Measurements from ENCODE around the gene ACACB. TPM values are rescaled to one million over a fixed set of nuclear protein-coding genes. Genes with fewer than 3 reads are reported as not detected.

Gene ACACB
- total RNA-seq, 1 experiment from 2014 or later = 1.0 TPM

GRCh38 chr12:109212460-109213115 is 96.2 kb downstream of the ACACB start:
- no peak overlapping the region for H3K4me3 Mint-ChIP-seq (ENCODE audit: unreplicated experiment)
- no peaks in the 10 kb centered on the region for H3K4me1 Mint-ChIP-seq (ENCODE audit: insufficient read depth, unreplicated experiment)
- intact Hi-C loops (cut with micrococcal nuclease) = no loop called here
- ChIA-PET POLR2A (no interaction called here), CTCF (interaction anchor here (0.7 to 1.2 kb wide), 2 partner anchors 8 to 143 kb away, joined by 3 to 4 read pairs; no protein-coding TSS in a partner anchor)
- no peak for DNase-seq (ENCODE audit: unreplicated experiment)
- no peaks in the 10 kb centered on the region for H3K27me3 Mint-ChIP-seq (ENCODE audit: insufficient read depth, unreplicated experiment)
- BruUV-seq (replicated peaks) = no TSS peak
- H3K36me3 Mint-ChIP-seq (ENCODE audit: insufficient read depth, unreplicated experiment) = peaks cover 6% of the 10 kb centered on the region
- TF ChIP-seq CTCF (IDR thresholded peaks at IDR 0.05; ENCODE audit: unreplicated experiment) = no peak
- no peaks in the 10 kb centered on the region for H3K9me3 Mint-ChIP-seq (ENCODE audit: unreplicated experiment)
- H3K27ac Mint-ChIP-seq (ENCODE audit: low read depth, unreplicated experiment) = no peak overlapping the region

GRCh38 chr12:109214131-109214530 is 97.7 kb downstream of the ACACB start:
- CTCF ChIA-PET = interaction anchor here (0.6 to 1.2 kb wide), 2 partner anchors 101 to 176 kb away, joined by 3 to 4 read pairs; no protein-coding TSS in a partner anchor
- no peak for TF ChIP-seq CTCF (IDR thresholded peaks at IDR 0.05; ENCODE audit: unreplicated experiment)
- Mint-ChIP-seq H3K4me3 (ENCODE audit: unreplicated experiment) (no peak overlapping the region), H3K27me3 (ENCODE audit: insufficient read depth, unreplicated experiment) (no peaks in the 10 kb centered on the region), H3K9me3 (ENCODE audit: unreplicated experiment) (no peaks in the 10 kb centered on the region), H3K36me3 (ENCODE audit: insufficient read depth, unreplicated experiment) (peaks cover 7% of the 10 kb centered on the region), H3K27ac (ENCODE audit: low read depth, unreplicated experiment) (no peak overlapping the region), H3K4me1 (ENCODE audit: insufficient read depth, unreplicated experiment) (no peaks in the 10 kb centered on the region)
- no TSS peak for BruUV-seq (replicated peaks)
- intact Hi-C loops (cut with micrococcal nuclease) = no loop called here
- POLR2A ChIA-PET = no interaction called here
- DNase-seq (ENCODE audit: unreplicated experiment) = no peak

GRCh38 chr12:109218996-109219395 is 102.6 kb downstream of the ACACB start:
- intact Hi-C loops (cut with micrococcal nuclease) = no loop called here
- no peak for DNase-seq (ENCODE audit: unreplicated experiment)
- BruUV-seq (replicated peaks) = no TSS peak
- no peak overlapping the region for H3K4me3 Mint-ChIP-seq (ENCODE audit: unreplicated experiment)
- ChIA-PET POLR2A (no interaction called here), CTCF (interaction anchor here (0.6 kb wide), 1 partner anchor 107 kb away, joined by 3 read pairs; no protein-coding TSS in a partner anchor)
- H3K27me3 Mint-ChIP-seq (ENCODE audit: insufficient read depth, unreplicated experiment) = no peaks in the 10 kb centered on the region
- H3K4me1 Mint-ChIP-seq (ENCODE audit: insufficient read depth, unreplicated experiment) = no peaks in the 10 kb centered on the region
- no peak overlapping the region for H3K27ac Mint-ChIP-seq (ENCODE audit: low read depth, unreplicated experiment)
- TF ChIP-seq CTCF (IDR thresholded peaks at IDR 0.05; ENCODE audit: unreplicated experiment) = no peak
- H3K36me3 Mint-ChIP-seq (ENCODE audit: insufficient read depth, unreplicated experiment) = peaks cover 8% of the 10 kb centered on the region
- H3K9me3 Mint-ChIP-seq (ENCODE audit: unreplicated experiment) = no peaks in the 10 kb centered on the region

- H3K4me3 Mint-ChIP-seq (ENCODE audit: unreplicated experiment) = no peak overlapping the region
- peaks cover 6% of the 10 kb centered on the region for H3K36me3 Mint-ChIP-seq (ENCODE audit: insufficient read depth, unreplicated experiment)
- no peak overlapping the region for H3K27ac Mint-ChIP-seq (ENCODE audit: low read depth, unreplicated experiment)
- CTCF ChIA-PET = interaction anchor here (0.6 kb wide), 1 partner anchor 80 kb away, joined by 3 read pairs; no protein-coding TSS in a partner anchor
- intact Hi-C loops (cut with micrococcal nuclease) = no loop called here
- POLR2A ChIA-PET = no interaction called here
- no peak for DNase-seq (ENCODE audit: unreplicated experiment)
- H3K4me1 Mint-ChIP-seq (ENCODE audit: insufficient read depth, unreplicated experiment) = no peaks in the 10 kb centered on the region
- no TSS peak for BruUV-seq (replicated peaks)
- TF ChIP-seq CTCF (IDR thresholded peaks at IDR 0.05; ENCODE audit: unreplicated experiment) = no peak
- no peaks in the 10 kb centered on the region for H3K9me3 Mint-ChIP-seq (ENCODE audit: unreplicated experiment)
- no peaks in the 10 kb centered on the region for H3K27me3 Mint-ChIP-seq (ENCODE audit: insufficient read depth, unreplicated experiment)
These were observed 103.6 kb downstream of the ACACB start for GRCh38 chr12:109219938-109220337.

All from MCF 10A (cell line).